HG03521 (cell line): Measurements from ENCODE around the gene SPEN.
A peak's percentile ranks its signal among the peaks of the same experiment; 100 is the strongest.
"Not testable (repeated sequence)": the region's sequence is repeated elsewhere in the genome, so short reads cannot be mapped to it uniquely, and the experiment has no call there.

Experiments used
- ATAC-seq: cut with Tn5 transposase; IDR thresholded peaks from one replicate; pipeline ENCODE4 v1.9.1; 2021; ENCODE audit warnings: mild to moderate bottlenecking, moderate library complexity; ENCODE audit not compliant: unreplicated experiment

SPEN gene

DNA sequence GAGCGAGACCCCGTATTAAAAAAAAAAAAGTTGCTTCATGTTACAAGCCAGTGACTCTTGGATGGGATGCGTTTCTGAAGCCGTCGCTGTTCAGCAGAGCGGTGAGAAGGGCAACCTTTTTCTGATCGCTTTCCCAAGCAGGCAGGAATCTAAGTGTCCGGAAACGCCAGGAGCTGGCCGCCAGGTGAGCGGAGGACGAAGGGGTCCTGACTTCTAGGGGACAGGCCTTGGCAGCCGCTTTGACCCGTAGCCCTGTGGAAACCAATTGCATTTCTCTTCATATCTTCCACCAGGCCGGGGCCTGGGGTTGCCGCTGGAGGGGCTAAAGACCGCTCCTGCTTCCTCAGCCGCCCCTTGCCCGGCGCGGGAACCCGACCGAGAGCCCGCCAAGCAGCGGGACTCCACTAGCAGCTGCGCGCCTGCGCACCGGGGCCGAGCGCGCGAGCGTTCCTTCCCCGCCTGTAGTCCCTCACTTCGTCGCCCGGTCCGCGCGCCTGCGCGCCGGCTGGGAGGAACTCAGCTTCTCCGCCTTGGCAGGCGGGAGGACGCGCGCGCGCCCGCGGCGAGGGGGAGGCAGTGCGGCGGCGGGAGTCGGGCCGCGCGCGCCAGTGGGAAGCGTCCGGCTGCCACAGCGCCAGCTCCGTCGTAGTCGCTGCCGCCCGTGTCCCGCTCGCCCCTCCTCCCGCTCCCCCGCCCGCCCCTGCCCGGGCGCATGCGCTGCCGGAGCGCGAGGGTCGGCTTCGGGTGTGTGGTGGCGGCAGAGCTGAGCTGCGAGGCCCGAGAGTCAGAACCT, at the start of gene SPEN:
TSS of gene SPEN (plus strand) at position 608 of the 793 bp plus-strand sequence. CDS start 361 bp downstream, outside the sequence.
- ATAC-seq = peak; percentile 69

GRCh38 chr1:15799004-15799867, 48.3 kb upstream of the SPEN start:
- no peak for ATAC-seq

- no peak for ATAC-seq
Measured at GRCh38 chr1:15799928-15800835, 47.3 kb upstream of the SPEN start.

GRCh38 chr1:15802234-15802965, 45.1 kb upstream of the SPEN start:
- ATAC-seq = no peak

DNA sequence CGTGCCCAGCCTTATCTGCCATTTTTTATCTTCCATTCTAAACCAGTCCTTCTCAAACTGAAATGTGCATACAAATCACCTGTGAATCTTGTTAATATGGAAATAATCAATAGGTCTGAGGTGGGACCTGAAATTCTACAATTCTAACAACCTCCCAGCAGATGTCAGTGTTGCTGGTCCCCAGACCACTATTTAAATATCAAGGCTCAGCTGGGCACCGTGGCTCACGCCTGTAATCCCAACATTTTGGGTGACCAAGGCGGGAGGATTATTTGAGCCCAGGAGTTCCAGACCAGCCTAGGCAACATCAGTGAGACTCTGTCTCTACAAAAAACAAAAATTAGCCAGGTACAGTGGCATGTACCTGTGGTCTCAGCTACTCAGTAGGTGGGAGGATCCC, 44.1 kb upstream of the SPEN start:
- ATAC-seq = no peak

DNA sequence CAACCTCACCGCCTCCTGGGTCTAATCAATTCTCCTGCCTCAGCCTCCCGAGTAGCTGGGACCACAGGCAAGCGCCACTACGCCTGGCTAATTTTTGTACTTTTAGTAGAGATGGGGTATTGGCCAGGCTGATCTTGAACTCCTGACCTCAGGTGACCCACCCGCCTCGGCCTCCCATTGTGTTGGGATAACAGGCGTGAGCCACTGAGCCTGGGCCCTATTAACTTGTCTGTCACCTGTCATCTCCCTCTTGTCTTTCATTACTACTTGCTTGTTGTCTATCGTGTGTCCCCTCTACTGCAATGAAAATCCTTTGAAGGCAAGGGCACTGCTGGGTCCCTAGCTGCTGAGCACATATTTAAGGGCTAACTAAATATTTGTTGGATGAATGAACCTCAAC, 43.4 kb upstream of the SPEN start:
- ATAC-seq = no peak

DNA sequence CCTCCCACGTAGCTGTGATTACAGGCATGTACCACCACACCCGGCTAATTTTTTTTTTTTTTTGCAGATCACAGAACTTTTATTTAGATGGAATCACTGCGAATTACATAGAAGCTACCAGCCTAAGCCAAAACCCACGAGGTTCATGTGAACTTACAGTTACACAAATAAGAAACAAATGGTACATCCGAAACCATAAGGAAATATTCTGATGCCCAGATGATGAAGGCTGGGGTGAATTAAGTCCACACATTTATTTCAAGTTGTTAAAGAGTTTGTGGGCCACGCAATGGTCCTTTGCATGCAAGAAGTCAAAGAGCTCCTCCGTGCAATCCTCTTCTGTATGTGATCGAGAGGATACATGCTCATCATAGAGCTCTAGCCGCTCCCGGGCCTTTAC, 40.4 kb upstream of the SPEN start:
- ATAC-seq = no peak

DNA sequence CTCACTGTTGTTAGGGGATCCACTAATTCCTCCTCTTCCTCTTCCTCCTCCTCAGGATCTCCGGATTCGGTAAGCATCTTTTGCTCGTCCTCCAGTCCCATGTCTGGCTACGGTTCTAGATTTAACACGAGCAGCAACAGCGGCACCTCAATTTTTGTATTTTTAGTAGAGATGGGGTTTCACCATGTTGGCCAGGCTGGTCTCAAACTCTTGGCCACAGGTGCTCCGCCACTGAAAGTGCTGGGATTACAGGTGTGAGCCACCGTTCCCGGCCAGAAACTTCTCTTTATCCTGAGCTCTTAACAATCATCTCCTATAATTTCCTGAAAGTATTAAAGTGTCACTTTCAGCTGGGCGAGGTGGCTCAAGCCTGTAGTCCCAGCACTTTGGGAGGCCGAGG, 40.0 kb upstream of the SPEN start, which contains the start of gene UQCRHL:
TSS of gene UQCRHL (minus strand) at position 101 of the 400 bp plus-strand sequence. CDS start at position 101, 0 bp downstream.
- ATAC-seq = not testable (repeated sequence)

DNA sequence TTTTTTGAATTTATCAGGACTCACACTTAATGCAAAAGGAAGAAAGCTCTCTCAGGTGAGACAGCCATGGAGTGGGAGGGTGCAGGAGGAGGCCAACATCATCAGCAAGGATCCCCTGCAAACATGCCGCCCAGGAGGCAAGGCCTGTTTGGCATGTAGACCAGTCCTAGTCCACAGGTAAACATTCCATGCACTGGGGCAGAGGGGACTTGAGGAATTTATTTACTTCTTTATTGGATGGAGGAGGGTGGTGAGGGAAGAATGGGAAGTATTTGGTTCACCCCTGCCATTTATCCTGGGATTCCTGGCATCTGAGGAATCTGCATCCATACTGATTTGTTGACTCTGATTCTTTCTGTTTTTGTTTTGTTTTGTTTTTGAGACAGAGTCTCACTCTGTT, 38.6 kb upstream of the SPEN start:
- ATAC-seq = no peak

DNA sequence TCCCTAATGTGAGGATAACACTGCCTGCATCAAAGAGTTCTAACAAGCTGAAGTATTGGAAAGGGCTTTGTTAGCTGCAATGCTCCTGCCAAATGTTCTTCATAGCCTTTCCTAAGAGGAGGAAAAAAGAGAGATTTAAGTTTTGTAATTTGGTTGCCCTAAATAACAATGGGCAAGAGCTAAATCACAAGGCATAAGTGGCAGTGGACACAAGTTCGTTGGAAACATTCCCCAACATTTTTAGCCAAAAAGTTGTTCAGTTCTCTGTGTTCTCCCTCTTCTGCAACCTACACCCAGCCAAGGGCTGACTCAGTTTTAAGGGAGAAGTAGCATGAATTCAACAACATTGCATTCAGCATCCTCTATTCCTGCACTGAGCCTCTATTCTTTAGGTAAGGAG, 37.4 kb upstream of the SPEN start:
- ATAC-seq = no peak

DNA sequence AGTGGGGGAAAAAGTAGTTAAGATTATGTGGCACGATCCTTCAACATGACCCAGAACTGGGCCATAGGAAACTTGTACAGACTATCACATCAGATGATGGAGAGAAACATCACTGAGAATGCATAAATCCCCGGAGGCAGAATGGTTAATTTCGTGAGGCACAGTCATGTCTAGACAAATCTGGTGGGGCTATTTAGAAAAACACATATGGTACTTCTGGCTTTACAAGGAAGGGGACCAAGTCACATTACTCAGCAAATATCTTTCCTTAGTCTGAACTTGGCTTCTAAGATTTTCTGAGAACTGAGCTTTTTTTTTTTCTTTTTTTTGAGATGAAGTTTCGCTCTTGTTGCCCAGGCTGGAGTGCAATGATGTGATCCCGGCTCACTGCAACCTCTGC, 30.8 kb upstream of the SPEN start:
- ATAC-seq = no peak

GRCh38 chr1:15820478-15820877, 27.0 kb upstream of the SPEN start:
- ATAC-seq = no peak

- no peak for ATAC-seq
Measured at GRCh38 chr1:15825800-15826199, 21.7 kb upstream of the SPEN start.

DNA sequence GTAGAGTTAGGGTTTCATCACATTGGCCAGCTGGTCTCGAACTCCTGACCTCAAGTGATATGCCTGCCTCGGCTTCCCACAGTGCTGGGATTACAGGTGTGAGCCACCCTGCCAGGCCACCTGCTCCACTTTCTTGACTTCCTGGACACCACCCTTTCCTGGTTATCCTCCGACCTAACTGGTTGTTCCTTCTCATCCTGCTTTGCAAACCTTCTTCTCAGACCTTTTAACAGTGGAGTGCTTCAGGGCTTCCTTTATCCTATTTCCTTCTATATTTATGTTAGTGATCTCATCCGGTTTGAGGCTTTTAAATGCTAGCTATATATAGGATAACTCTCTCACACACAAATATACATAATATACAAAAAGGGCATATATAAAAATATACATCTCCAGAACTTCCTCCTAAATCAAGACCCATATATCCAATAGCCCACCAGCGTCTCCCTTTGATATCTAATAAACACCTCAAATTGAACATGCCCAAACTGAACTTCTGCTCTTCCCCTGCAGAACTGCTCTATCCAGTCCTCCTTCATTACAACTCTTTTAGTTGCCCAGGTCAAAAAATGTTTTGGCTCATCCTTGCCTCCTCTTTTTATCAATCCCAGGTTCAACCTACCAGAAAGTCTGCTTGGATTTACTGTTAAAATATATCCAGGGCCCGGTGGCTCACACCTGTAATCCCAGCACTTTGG, 20.5 kb upstream of the SPEN start:
- ATAC-seq = no peak

- not testable (repeated sequence) for ATAC-seq
Measured at GRCh38 chr1:15827567-15827966, 19.9 kb upstream of the SPEN start.

GRCh38 chr1:15828931-15829330, 18.6 kb upstream of the SPEN start:
- not testable (repeated sequence) for ATAC-seq

DNA sequence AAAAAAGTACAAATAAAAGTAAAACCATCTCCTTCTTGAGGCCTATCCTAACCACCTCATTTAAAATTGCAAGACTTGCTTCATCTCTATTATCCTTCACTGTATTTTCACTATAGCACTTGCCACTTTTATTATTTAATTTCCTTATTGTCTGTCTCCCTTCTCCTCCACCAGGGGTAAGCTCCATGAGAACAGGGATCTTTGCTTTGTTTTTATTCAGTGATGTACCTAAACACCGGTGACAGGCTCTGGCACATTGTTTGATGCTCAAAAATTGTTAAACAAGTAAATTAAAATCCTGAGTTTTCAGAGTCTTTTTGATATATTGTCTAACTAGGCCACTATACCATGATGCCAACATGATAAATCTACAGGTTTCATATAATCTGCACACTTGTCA, 17.2 kb upstream of the SPEN start:
- ATAC-seq = no peak

GRCh38 chr1:15833069-15833679, 14.3 kb upstream of the SPEN start:
- no peak for ATAC-seq

GRCh38 chr1:15833842-15834405, 13.6 kb upstream of the SPEN start:
- no peak for ATAC-seq
